ENCODE measurements around the gene IFT25.
A peak's percentile ranks its signal among the peaks of the same experiment; 100 is the strongest.

IFT25 gene

DNA sequence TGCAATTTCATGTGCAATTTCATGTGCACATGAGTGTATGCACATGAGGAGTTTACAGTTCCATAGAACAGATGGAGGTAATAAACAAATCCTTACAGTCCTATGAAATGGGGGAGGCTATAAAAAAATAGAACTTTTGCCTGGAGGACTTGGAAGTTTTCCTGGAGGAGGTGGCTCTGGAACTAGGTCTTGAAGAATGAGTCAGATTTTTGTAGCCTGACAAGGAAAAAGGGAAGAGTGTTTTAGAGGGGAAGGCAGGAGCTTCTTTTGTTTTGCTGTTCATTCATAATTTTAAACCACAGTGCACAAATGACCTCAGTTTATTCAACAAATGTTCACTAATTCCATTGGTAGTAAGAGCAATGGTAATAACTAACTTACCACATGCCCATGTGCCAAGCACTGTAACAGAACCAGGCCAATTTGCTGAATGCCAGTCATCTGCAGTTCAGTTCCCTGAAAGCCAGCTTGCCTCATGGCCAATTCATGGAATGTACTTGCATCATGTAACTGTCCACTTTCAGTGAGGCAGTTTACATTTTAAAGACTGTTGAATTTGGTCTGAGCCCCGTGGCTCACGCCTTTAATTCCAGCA lies 48.8 kb downstream of the IFT25 start:
- H3K4me3 ChIP-seq (ENCODE audit: low read depth, low read length) = no peak overlapping the region
- in situ Hi-C loops (cut with HindIII; ENCODE audit: low sequenced_read_pairs) = no loop called here
- TF ChIP-seq, protein P1, sequence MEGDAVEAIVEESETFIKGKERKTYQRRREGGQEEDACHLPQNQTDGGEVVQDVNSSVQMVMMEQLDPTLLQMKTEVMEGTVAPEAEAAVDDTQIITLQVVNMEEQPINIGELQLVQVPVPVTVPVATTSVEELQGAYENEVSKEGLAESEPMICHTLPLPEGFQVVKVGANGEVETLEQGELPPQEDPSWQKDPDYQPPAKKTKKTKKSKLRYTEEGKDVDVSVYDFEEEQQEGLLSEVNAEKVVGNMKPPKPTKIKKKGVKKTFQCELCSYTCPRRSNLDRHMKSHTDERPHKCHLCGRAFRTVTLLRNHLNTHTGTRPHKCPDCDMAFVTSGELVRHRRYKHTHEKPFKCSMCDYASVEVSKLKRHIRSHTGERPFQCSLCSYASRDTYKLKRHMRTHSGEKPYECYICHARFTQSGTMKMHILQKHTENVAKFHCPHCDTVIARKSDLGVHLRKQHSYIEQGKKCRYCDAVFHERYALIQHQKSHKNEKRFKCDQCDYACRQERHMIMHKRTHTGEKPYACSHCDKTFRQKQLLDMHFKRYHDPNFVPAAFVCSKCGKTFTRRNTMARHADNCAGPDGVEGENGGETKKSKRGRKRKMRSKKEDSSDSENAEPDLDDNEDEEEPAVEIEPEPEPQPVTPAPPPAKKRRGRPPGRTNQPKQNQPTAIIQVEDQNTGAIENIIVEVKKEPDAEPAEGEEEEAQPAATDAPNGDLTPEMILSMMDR (IDR thresholded peaks at IDR 0.05; ENCODE audit: low read depth, low read length) = no peak
- DNase-seq (ENCODE audit: low read depth, low spot score) = peak; percentile 79

DNA sequence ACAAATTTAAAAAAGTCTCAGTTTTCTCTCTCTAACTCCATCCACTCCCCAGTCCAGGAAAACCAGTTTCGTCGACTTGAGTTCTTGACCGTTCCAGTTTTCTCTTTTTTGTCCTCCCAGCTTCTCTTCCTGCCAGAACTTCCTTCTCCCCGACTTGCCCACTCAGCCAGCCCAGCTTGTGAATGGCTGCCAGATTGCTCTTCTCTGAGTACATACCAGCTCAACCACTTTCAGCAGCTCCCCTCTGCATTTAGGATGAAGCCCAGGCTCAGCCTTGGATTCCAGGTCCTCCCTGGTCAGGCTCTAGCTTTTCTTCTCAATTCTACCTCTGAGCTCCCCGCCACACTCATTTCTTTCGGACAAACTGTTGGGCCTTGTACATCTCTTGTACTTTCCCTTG lies 50.1 kb downstream of the IFT25 start:
- in situ Hi-C loops (cut with HindIII; ENCODE audit: low sequenced_read_pairs) = no loop called here
- H3K4me3 ChIP-seq (ENCODE audit: low read depth, low read length) = no peak overlapping the region
- TF ChIP-seq, protein P1 (IDR thresholded peaks at IDR 0.05; ENCODE audit: low read depth, low read length) = no peak
- no peak for DNase-seq (ENCODE audit: low read depth, low spot score)

DNA sequence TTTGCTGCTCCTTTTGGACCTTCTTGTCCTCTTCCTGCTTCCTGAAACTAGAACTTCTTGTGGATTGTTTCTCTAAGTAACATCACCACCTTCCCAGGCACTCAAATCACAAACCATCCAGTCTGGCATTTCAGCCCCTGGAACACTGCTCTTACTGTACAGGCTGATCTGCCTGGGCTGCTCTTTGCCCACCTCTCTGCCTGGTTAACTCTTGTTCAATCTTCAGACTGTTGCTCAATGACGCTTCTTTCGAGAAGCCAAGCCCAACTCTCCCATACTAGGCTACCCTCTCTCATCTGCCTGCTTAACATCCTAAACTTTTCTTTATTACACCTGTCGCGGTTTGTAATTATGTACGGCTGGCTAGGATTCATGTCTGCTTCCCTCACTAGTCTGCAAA lies 50.9 kb downstream of the IFT25 start:
- TF ChIP-seq, protein P1 (IDR thresholded peaks at IDR 0.05; ENCODE audit: low read depth, low read length) = no peak
- no peak overlapping the region for H3K4me3 ChIP-seq (ENCODE audit: low read depth, low read length)
- DNase-seq (ENCODE audit: low read depth, low spot score) = no peak
- in situ Hi-C loops (cut with HindIII; ENCODE audit: low sequenced_read_pairs) = no loop called here

DNA sequence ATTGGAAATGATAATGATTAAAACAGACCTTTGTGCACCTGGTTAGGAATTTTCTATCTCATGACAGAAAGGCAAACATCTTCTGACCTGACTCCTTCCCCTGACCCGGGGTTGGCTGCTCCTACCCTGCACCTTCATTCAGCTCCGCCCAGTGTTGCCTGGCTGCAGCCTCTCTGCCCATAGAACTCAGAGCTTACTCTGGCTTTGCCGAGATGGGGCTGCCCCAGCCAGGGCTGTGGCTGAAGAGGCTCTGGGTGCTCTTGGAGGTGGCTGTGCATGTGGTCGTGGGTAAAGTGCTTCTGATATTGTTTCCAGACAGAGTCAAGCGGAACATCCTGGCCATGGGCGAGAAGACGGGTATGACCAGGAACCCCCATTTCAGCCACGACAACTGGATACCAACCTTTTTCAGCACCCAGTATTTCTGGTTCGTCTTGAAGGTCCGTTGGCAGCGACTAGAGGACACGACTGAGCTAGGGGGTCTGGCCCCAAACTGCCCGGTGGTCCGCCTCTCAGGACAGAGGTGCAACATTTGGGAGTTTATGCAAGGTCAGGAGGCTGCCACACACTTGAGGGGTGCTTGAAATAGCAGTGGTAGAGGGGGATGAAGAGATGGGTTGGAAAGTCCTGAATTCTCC lies 51.4 kb downstream of the IFT25 start, which contains the start of gene DIO1:
Gene DIO1, plus strand, starts transcription at position 189 of the 638 bp plus-strand sequence. Its CDS starts 24 bp downstream, at position 213.
- H3K4me3 ChIP-seq (ENCODE audit: low read depth, low read length) = no peak within 1 kb of the TSS
- DNase-seq (ENCODE audit: low read depth, low spot score) = no peak
- TF ChIP-seq, protein P1 (IDR thresholded peaks at IDR 0.05; ENCODE audit: low read depth, low read length) = no peak
- in situ Hi-C loops (cut with HindIII; ENCODE audit: low sequenced_read_pairs) = no loop called here

DNA sequence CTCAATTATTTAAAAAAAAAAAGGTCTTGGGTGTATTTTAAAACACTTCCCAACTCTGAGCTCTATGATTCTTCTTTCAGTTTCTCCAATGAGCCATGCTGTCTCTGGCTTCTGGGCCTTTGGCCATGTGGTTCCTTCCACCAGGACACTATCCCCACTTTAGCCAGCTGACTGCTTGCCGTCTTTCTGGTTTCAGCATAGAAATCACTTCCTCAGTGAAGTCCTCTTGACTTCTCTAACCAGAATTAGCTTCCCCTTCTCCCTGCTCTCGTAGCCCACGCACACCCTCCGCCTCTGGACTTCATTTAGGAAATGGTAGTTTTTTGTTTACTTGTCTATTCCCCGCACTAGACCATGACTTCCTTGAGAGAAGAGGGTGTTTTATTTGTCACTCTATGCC lies 52.6 kb downstream of the IFT25 start:
- TF ChIP-seq, protein P1 (IDR thresholded peaks at IDR 0.05; ENCODE audit: low read depth, low read length) = no peak
- in situ Hi-C loops (cut with HindIII; ENCODE audit: low sequenced_read_pairs) = no loop called here
- DNase-seq (ENCODE audit: low read depth, low spot score) = no peak
- no peak overlapping the region for H3K4me3 ChIP-seq (ENCODE audit: low read depth, low read length)

DNA sequence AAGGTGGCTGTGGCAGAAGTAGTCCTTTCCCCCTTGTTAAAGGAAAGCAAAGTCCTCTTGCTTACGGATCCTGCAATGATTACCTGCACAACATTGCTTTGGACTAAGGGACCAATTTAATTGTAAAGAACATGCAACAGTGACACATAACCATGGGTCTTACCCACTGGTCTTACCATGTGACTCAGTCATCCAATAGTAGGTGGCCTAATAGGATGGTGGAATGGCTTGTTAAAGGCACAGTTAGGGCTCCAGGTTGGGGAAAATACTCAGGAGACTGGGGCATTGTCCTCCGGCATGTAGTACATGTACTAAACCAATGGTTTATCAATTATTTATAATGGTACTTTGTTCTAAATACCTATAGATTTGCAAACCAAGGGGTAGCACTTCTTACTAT lies 53.8 kb downstream of the IFT25 start:
- TF ChIP-seq, protein P1 (IDR thresholded peaks at IDR 0.05; ENCODE audit: low read depth, low read length) = no peak
- in situ Hi-C loops (cut with HindIII; ENCODE audit: low sequenced_read_pairs) = no loop called here
- no peak for DNase-seq (ENCODE audit: low read depth, low spot score)

More for the DNA sequence above, 53.8 kb downstream of the IFT25 start:
- no peak overlapping the region for H3K4me3 ChIP-seq (ENCODE audit: low read depth, low read length)
